GM21423 (cell line): ENCODE measurements around the gene DSP.

Experiments used
- ATAC-seq: cut with Tn5 transposase; IDR thresholded peaks from one replicate; pipeline ENCODE4 v1.9.1; 2021; ENCODE audit warnings: mild to moderate bottlenecking, moderate library complexity; ENCODE audit not compliant: unreplicated experiment

The DSP gene, protein sequence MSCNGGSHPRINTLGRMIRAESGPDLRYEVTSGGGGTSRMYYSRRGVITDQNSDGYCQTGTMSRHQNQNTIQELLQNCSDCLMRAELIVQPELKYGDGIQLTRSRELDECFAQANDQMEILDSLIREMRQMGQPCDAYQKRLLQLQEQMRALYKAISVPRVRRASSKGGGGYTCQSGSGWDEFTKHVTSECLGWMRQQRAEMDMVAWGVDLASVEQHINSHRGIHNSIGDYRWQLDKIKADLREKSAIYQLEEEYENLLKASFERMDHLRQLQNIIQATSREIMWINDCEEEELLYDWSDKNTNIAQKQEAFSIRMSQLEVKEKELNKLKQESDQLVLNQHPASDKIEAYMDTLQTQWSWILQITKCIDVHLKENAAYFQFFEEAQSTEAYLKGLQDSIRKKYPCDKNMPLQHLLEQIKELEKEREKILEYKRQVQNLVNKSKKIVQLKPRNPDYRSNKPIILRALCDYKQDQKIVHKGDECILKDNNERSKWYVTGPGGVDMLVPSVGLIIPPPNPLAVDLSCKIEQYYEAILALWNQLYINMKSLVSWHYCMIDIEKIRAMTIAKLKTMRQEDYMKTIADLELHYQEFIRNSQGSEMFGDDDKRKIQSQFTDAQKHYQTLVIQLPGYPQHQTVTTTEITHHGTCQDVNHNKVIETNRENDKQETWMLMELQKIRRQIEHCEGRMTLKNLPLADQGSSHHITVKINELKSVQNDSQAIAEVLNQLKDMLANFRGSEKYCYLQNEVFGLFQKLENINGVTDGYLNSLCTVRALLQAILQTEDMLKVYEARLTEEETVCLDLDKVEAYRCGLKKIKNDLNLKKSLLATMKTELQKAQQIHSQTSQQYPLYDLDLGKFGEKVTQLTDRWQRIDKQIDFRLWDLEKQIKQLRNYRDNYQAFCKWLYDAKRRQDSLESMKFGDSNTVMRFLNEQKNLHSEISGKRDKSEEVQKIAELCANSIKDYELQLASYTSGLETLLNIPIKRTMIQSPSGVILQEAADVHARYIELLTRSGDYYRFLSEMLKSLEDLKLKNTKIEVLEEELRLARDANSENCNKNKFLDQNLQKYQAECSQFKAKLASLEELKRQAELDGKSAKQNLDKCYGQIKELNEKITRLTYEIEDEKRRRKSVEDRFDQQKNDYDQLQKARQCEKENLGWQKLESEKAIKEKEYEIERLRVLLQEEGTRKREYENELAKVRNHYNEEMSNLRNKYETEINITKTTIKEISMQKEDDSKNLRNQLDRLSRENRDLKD (N-terminal part only)

DNA sequence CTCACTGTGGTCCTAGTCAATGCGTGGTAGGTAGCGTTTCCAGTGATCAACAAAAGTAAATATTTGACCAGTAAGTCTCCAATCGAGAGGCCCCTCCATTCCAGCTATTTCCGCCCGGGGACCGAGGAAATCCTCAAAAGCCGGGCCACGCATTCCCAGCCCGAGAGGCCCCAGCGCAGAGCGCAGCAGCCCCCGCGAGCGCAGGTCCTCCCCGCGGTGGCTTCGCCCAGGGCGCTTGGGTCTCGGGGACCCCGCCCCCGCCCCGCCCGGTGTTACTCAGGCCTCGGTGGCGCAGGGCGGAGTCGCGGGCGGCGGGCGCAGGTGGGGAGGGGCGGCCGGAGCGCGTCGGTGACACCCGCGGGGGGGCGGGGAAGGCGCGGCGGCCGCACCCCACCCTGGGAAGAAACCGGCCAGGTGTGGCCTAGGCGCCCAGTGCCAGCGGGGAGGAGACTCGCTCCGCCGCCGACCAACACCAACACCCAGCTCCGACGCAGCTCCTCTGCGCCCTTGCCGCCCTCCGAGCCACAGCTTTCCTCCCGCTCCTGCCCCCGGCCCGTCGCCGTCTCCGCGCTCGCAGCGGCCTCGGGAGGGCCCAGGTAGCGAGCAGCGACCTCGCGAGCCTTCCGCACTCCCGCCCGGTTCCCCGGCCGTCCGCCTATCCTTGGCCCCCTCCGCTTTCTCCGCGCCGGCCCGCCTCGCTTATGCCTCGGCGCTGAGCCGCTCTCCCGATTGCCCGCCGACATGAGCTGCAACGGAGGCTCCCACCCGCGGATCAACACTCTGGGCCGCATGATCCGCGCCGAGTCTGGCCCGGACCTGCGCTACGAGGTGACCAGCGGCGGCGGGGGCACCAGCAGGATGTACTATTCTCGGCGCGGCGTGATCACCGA is at the start of gene DSP:
Gene DSP, plus strand, starts transcription at position 497 of the 890 bp plus-strand sequence. Its CDS starts 245 bp downstream, at position 742.
- no peak for ATAC-seq

- no peak for ATAC-seq
These were observed 47.6 kb upstream of the DSP start for GRCh38 chr6:7493866-7494265.

DNA sequence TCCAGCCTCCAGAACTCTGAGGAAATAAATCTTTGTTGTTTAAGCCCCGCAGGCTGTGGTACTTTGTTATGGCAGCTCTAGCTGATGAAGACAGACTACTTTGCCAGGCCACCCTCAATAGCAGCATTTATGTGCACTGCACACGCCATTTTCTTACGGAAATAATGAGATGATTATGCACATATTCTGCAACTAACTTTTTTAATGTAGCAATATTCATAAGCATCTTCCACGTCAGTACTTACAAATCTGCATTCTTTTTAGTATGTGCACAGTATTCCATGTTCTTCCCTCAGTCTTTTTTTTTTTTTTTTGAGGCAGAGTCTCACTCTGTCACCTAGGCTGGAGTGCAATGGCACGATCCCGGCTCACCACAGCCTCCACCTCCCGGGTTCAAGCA is 46.8 kb upstream of the DSP start:
- ATAC-seq: no peak

- no peak for ATAC-seq
These were observed 45.1 kb upstream of the DSP start for GRCh38 chr6:7496266-7496875.

- ATAC-seq: no peak
These were observed 40.7 kb upstream of the DSP start for GRCh38 chr6:7500752-7501282.

- no peak for ATAC-seq
These were observed 38.7 kb upstream of the DSP start for GRCh38 chr6:7502743-7503142.

GRCh38 chr6:7504041-7504440 is 37.4 kb upstream of the DSP start:
- ATAC-seq: no peak

GRCh38 chr6:7505189-7505699 is 36.2 kb upstream of the DSP start:
- no peak for ATAC-seq

DNA sequence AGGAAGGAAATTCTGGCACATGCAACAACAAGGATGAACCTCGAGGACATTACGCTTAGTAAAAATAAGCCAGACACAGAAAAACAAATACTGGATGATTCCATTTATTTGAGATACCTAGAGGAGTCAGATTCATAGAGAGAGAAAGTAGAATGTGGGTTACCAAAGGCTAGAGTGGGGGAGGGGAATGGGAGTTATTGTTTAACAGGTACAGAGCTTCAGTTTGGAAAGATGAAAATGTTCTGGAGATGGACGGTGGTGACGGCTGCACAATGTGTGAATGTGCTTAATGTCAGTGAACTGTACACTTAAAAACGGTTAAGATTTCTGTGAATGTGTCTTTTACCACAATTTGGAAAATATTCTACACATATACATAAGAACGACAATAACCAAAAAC is 33.9 kb upstream of the DSP start:
- no peak for ATAC-seq

DNA sequence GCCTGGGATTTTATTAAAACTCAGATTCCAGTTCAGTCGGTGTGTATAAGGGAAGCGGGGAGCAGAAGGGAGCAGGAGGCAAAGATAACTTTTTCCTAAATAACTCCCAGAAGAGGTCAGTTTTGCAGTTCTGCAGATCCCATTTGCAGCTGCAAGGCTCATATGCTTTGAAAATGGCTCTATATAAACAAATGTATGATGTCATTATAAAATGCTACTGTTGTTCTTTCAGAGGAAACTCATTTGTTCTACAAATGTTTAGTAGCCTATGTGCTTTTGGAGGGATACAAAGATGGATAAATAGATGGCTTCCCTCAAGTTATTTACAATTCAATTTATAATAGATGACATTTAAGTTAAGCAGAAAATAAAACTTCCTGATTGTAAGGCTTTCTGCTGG is 29.2 kb upstream of the DSP start:
- ATAC-seq: no peak

- ATAC-seq: no peak
These were observed 27.9 kb upstream of the DSP start for GRCh38 chr6:7513529-7513928.

DNA sequence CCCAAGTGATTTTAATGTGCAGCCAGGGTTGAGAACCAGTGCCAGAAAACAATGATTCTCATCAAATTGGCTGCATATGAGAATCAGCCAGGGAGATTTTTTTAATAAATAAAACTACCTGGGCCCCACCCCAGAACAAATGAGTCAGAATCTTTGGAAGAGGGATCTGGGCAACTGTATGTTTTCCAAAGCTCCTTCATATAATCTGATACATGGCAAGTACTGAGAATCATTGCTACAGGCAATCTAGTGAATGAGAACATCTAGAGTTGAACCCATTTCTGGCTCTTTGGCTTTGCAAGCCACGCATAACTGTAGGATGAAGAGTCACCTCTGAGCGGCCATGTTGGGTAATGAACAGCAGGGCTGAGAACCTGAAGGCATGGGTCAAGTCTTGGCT is 26.1 kb upstream of the DSP start:
- ATAC-seq: no peak

- ATAC-seq: no peak
These were observed 22.6 kb upstream of the DSP start for GRCh38 chr6:7518877-7519276.

- ATAC-seq: no peak
These were observed 18.6 kb upstream of the DSP start for GRCh38 chr6:7522873-7523272.

DNA sequence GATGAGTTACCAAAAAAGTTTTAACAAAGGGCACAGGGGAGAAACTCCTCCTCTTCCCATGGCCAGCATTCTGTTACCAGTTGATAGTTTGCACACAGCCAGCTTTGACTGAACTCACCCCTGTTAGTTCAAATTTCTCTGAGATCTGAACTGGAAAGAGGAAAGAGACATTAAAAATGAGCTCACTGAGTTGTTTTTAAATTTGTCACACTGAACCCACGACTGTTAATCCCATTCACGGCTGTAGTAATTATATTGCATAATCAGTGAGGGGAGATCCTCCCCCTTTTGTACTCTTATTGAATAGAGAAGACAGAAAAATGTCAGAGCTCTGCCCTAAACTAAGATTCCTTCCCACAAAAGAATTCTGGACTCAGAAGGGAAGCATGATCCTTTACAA is 17.5 kb upstream of the DSP start:
- no peak for ATAC-seq

- no peak for ATAC-seq
These were observed 14.7 kb upstream of the DSP start for GRCh38 chr6:7526755-7527154.

DNA sequence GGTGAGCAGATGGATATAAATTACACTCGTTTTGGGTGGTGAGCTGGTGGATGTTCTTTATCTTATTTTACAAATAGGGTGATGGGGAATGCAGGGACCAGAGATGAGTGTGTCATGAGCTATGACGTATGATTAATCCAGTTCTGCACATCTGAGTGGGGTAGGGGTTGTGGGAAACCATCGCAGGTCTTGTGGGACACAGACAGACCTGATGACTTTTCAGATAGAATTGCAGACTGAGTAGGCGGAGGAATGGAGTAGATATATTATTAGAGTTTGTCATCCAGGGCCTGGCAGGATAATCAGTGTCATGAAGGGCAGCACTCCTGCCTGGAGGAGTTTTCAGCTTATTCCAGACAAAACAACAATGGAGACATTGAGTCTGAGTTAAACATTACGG is 12.9 kb upstream of the DSP start:
- no peak for ATAC-seq

DNA sequence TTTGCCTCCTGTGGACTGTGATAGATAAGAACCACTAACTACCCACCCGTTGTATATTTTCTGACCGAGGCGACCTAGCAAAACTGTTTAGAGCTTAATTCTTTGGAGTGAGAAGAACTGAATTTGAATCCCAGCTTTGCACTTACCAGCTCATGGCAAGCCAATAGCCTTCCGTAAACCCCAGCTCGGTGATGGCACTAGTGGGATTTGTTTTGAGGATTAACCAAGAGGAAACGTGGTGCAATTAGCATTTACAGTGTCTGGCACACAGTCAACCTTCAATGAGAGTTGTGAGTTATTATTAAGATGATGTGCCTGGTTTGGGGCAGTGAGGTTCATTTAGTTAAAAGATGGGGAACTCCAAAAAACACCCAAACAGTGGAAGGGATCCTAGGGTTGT is 12.3 kb upstream of the DSP start:
- ATAC-seq: no peak

GRCh38 chr6:7532232-7532631 is 9.2 kb upstream of the DSP start:
- no peak for ATAC-seq
